ENCODE data around the gene THAP9. TPM values are rescaled to one million over a fixed set of nuclear protein-coding genes. Genes with fewer than 3 reads are reported as not detected.

The THAP9 gene
- total RNA-seq, 2 donors from 2014 or later = 3.5 to 4.9 TPM

DNA sequence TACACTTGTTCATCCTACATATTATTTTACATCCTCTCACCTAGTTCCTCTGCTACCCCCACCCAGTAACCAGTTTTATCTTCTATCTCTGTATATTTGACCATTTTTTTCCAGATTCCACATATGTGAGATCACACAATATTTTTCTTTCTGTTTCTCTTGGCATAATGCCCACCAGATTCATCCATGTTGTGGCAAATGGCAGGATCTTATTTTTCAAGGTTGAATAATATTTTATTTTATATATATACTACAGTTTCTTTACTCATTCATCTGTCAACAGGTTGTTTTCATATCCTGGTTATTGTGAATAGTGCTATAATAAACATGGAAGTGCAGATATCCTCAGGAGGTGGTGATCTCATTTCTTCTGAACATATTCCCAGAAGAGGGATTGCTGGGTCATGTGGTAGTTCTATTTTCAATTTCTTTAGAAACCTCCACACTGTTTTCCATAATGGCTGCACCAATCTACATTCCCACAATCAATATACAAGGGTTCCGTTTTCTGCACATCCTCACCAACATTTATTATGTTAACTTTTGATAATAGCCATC is 48.2 kb downstream of the THAP9 start:
- H3K27me3 Mint-ChIP-seq = no peaks in the 10 kb centered on the region
- no peak overlapping the region for H3K27ac Mint-ChIP-seq
- no peaks in the 10 kb centered on the region for H3K9me3 ChIP-seq (ENCODE audit: control insufficient read depth, low read length, poor library complexity, severe bottlenecking)
- DNase-seq (no peak), ATAC-seq (no peak)
- H3K4me1 Mint-ChIP-seq = peaks cover 3% of the 10 kb centered on the region
- H3K4me3 Mint-ChIP-seq = no peak overlapping the region
- H3K36me3 Mint-ChIP-seq (ENCODE audit: low read depth) = peaks cover 5% of the 10 kb centered on the region

- ATAC-seq (no peak), DNase-seq (no peak)
- Mint-ChIP-seq H3K4me1 (peaks cover 3% of the 10 kb centered on the region), H3K36me3 (ENCODE audit: low read depth) (peaks cover 5% of the 10 kb centered on the region), H3K27ac (no peak overlapping the region), H3K4me3 (no peak overlapping the region), H3K27me3 (no peaks in the 10 kb centered on the region)
- no peaks in the 10 kb centered on the region for H3K9me3 ChIP-seq (ENCODE audit: control insufficient read depth, low read length, poor library complexity, severe bottlenecking)
Measured at GRCh38 chr4:82951196-82951595, 50.7 kb downstream of the THAP9 start.

GRCh38 chr4:82954212-82954611 is 53.7 kb downstream of the THAP9 start:
- Mint-ChIP-seq H3K4me1 (peaks cover 11% of the 10 kb centered on the region), H3K36me3 (ENCODE audit: low read depth) (peaks cover 5% of the 10 kb centered on the region), H3K4me3 (no peak overlapping the region), H3K27ac (no peak overlapping the region), H3K27me3 (no peaks in the 10 kb centered on the region)
- no peak for ATAC-seq
- no peak for DNase-seq
- H3K9me3 ChIP-seq (ENCODE audit: control insufficient read depth, low read length, poor library complexity, severe bottlenecking) = no peaks in the 10 kb centered on the region

DNA sequence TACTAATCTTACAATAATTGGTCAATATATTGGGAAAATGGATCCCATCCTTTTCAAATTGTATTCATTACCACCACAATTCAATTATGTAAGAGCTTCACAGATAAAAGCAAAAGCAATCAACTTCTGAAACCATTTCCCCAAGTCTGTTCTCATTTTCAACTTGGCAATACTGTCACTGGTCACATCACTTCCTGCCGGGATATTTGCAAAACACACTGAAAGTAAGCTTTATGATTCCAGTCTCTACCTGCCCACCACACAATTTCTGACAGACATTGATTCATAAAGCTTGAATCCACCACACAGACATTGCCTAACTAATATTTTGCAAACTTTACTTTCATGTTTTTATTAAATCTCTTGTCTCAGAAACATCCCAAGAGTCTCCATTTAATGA is 56.5 kb downstream of the THAP9 start:
- no peak overlapping the region for H3K4me3 Mint-ChIP-seq
- H3K4me1 Mint-ChIP-seq = peaks cover 11% of the 10 kb centered on the region
- no peak for DNase-seq
- H3K36me3 Mint-ChIP-seq (ENCODE audit: low read depth) = peaks cover 2% of the 10 kb centered on the region
- H3K27ac Mint-ChIP-seq = no peak overlapping the region
- ATAC-seq = no peak
- H3K27me3 Mint-ChIP-seq = no peaks in the 10 kb centered on the region
- H3K9me3 ChIP-seq (ENCODE audit: control insufficient read depth, low read length, poor library complexity, severe bottlenecking) = no peaks in the 10 kb centered on the region

- H3K9me3 ChIP-seq (ENCODE audit: control insufficient read depth, low read length, poor library complexity, severe bottlenecking) = no peaks in the 10 kb centered on the region
- peaks cover 6% of the 10 kb centered on the region for H3K4me1 Mint-ChIP-seq
- H3K36me3 Mint-ChIP-seq (ENCODE audit: low read depth) = peaks cover 11% of the 10 kb centered on the region
- ATAC-seq = no peak
- no peaks in the 10 kb centered on the region for H3K27me3 Mint-ChIP-seq
- DNase-seq = no peak
- peak overlapping the region; percentile 46 for H3K27ac Mint-ChIP-seq
- no peak overlapping the region for H3K4me3 Mint-ChIP-seq
Measured at GRCh38 chr4:82965763-82966162, 65.2 kb downstream of the THAP9 start.

DNA sequence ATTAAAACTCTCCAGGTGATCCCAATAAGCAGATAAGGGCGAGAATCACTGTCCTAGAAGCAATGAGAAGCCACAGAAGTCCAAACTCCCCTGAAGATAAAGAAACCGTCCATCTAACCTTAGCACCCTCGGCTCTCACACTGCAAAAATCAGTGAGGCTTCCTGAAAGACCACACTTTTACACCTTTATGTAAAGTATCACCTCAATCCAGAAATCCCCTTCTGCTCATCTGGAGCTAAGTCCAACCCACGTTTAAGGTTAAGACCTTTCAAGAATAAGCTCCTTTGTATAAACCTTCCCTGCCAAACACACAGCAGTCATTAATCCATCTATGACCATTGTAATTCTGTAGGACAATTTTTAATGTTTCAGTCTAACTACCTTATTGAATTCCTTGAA is 68.4 kb downstream of the THAP9 start:
- Mint-ChIP-seq H3K4me1 (peaks cover 7% of the 10 kb centered on the region), H3K36me3 (ENCODE audit: low read depth) (peaks cover 9% of the 10 kb centered on the region), H3K4me3 (no peak overlapping the region), H3K27me3 (no peaks in the 10 kb centered on the region), H3K27ac (peak overlapping the region; percentile 53)
- DNase-seq (no peak), ATAC-seq (no peak)
- no peaks in the 10 kb centered on the region for H3K9me3 ChIP-seq (ENCODE audit: control insufficient read depth, low read length, poor library complexity, severe bottlenecking)

DNA sequence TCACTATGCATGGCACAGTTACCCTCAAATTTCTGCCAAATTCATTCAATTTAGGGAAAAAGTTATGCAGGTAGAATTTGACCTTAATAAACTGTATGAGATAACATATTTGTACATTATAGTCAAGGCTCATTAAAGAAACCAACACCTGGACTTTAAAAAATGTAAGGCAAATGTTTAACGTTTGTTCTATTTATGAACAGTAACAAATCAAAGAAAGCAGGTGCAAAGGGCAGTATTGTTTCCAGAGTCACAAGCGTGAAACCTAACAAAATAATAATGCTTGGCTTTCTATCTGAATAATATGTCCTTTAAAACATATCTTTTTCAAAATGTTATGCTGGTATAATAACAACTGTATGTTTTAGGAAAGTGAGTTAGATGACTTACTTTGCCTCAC is 68.9 kb downstream of the THAP9 start:
- Mint-ChIP-seq H3K27me3 (no peaks in the 10 kb centered on the region), H3K36me3 (ENCODE audit: low read depth) (peaks cover 9% of the 10 kb centered on the region), H3K27ac (no peak overlapping the region), H3K4me3 (no peak overlapping the region), H3K4me1 (peaks cover 7% of the 10 kb centered on the region)
- DNase-seq (no peak), ATAC-seq (no peak)
- H3K9me3 ChIP-seq (ENCODE audit: control insufficient read depth, low read length, poor library complexity, severe bottlenecking) = no peaks in the 10 kb centered on the region

Other genes with a start within 250 kb of the THAP9 start
- under 1 TPM; 0.60 to 0.65 TPM for gene SCD5, start 101.9 kb upstream of the THAP9 start, total RNA-seq
- gene SEC31A, start 9.6 kb upstream of the THAP9 start, total RNA-seq = 100 to 1,000 TPM; 141 to 160 TPM
- 10 to 100 TPM; 15.2 to 16.8 TPM for gene LIN54, start 110.1 kb downstream of the THAP9 start, total RNA-seq
- 10 to 100 TPM; 24.1 to 25.4 TPM for gene COPS4, start 134.4 kb downstream of the THAP9 start, total RNA-seq
- gene PLAC8, start 214.0 kb downstream of the THAP9 start, total RNA-seq = 100 to 1,000 TPM; 146 to 182 TPM

Measured in T-helper 17 cell (primary cell).